Choroid plexus epithelial cell (primary cell): ENCODE results near the gene SPATA20.

Source experiments
- DNase-seq: peaks from one replicate; pipeline ENCODE4 v3.0.0-alpha.2; 2010; ENCODE audit warnings: low read depth
- H3K4me3 ChIP-seq: 2 replicates; pipeline ENCODE4 v1.5.1; 2011; ENCODE audit warnings: low read depth, mild to moderate bottlenecking, control low read depth, low read length, moderate library complexity
- TF ChIP-seq, protein P1 (sequence below): conservative IDR thresholded peaks from 2 replicates; pipeline ENCODE4 v1.5.1; 2011; ENCODE audit warnings: low read depth, mild to moderate bottlenecking, control low read depth, inconsistent platforms, low read length, moderate library complexity

The SPATA20 gene

GRCh38 chr17:50551884-50552283, 4.9 kb downstream of the SPATA20 start:
- DNase-seq: no peak
- TF ChIP-seq, protein P1, sequence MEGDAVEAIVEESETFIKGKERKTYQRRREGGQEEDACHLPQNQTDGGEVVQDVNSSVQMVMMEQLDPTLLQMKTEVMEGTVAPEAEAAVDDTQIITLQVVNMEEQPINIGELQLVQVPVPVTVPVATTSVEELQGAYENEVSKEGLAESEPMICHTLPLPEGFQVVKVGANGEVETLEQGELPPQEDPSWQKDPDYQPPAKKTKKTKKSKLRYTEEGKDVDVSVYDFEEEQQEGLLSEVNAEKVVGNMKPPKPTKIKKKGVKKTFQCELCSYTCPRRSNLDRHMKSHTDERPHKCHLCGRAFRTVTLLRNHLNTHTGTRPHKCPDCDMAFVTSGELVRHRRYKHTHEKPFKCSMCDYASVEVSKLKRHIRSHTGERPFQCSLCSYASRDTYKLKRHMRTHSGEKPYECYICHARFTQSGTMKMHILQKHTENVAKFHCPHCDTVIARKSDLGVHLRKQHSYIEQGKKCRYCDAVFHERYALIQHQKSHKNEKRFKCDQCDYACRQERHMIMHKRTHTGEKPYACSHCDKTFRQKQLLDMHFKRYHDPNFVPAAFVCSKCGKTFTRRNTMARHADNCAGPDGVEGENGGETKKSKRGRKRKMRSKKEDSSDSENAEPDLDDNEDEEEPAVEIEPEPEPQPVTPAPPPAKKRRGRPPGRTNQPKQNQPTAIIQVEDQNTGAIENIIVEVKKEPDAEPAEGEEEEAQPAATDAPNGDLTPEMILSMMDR: no peak
- H3K4me3 ChIP-seq: no peak overlapping the region

- TF ChIP-seq, protein P1: no peak
- no peak for DNase-seq
- no peak overlapping the region for H3K4me3 ChIP-seq
Observed at GRCh38 chr17:50554201-50554600, 7.2 kb downstream of the SPATA20 start.

DNA sequence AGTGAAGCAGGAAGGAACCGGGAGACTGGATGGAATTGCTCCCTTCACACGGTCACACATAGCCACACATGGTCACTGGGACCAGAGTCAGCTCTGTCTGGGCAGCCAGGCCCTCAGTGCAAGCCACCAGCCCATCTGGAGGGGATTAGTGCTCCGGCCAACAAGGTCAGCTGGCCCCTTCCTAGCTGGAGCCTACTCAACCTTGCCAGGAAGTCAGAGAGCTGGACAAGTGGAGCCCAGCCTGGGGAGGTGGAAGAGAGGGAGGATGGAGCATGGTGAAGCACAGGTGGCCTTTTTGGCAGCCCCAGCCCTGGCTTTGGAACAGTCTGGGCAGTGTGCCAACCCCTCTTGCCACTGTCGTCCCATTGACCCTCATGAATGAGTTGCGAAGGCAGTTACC, 9.8 kb downstream of the SPATA20 start:
- TF ChIP-seq, protein P1: no peak

GRCh38 chr17:50557630-50558029, 10.7 kb downstream of the SPATA20 start:
- TF ChIP-seq, protein P1: no peak
- no peak overlapping the region for H3K4me3 ChIP-seq

More for the DNA sequence above, 9.8 kb downstream of the SPATA20 start:
- DNase-seq: no peak
- H3K4me3 ChIP-seq: no peak overlapping the region

GRCh38 chr17:50558091-50558490, 11.1 kb downstream of the SPATA20 start:
- DNase-seq: no peak
- TF ChIP-seq, protein P1: no peak
- H3K4me3 ChIP-seq: no peak overlapping the region

More at GRCh38 chr17:50557630-50558029, 10.7 kb downstream of the SPATA20 start:
- no peak for DNase-seq

DNA sequence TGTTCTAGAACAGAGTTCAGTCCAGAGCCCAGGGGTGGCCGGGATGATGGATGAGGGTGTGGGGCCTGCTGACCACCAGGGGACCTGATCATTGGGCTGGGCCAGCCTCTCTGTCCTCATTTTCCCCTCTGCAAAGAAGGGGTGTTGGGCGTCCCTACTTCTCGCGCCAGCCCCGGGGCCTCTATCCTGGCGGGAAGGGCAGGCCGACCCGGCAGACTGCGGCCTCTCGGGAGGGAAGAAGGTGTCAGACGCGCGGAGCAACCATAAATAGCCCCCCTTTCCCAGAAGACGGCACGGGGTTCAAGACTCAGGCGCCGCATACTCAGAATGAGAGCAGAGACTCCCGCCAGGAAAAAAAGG, 11.6 kb downstream of the SPATA20 start:
- no peak for DNase-seq
- no peak overlapping the region for H3K4me3 ChIP-seq
- TF ChIP-seq, protein P1: peak; percentile 11

DNA sequence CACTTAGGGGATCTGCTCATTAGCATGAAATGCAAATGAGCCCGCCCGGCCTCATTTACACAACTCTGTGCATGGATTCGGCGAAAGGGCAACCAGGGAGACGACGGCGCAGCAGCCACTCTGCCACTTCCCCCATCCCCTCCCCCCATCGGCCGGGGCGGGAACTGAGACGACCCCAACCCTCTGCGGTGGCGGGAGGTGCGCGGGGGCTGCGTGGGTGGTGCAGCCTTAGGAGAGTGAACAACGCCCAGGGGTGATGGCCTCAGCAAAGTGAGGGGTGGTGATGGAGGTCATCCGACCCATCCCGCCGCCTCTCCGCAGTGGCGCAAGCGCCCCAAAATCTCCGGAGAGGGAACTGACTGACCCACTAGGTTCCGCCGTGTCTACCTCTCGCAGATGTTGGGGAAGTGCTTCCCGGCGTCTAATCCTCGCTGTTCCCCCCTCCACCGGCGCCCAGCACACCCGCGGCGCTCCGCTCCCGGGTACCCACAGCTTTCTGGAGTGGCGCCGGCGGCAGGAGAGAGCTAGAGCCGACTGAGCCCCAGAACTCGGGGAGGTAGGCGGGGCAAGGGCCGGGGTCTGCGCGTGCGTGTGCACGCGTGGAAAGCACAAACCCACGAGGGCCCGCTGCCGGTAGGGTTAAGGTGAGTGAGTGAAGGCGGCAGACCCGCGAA, 12.1 kb downstream of the SPATA20 start:
- TF ChIP-seq, protein P1: no peak
- DNase-seq: no peak
- H3K4me3 ChIP-seq: peak overlapping the region; percentile 17
